GM19455 (cell line): ENCODE measurements around the gene SUSD3.
A peak's percentile ranks its signal among the peaks of the same experiment; 100 is the strongest.
"Not testable (repeated sequence)": the region's sequence is repeated elsewhere in the genome, so short reads cannot be mapped to it uniquely, and the experiment has no call there.

ENCODE experiments used
- ATAC-seq: cut with Tn5 transposase; IDR thresholded peaks from one replicate; pipeline ENCODE4 v1.9.1; 2021; ENCODE audit not compliant: unreplicated experiment

Gene SUSD3

GRCh38 chr9:93108291-93109041 lies 50.0 kb downstream of the SUSD3 start:
- no peak for ATAC-seq

GRCh38 chr9:93110311-93110855 lies 51.9 kb downstream of the SUSD3 start:
- ATAC-seq = no peak

- no peak for ATAC-seq
Observed at GRCh38 chr9:93111001-93111370, 52.5 kb downstream of the SUSD3 start.

GRCh38 chr9:93111371-93112115 lies 53.0 kb downstream of the SUSD3 start:
- no peak for ATAC-seq

GRCh38 chr9:93112116-93112863 lies 53.8 kb downstream of the SUSD3 start:
- ATAC-seq = no peak

- no peak for ATAC-seq
Observed at GRCh38 chr9:93112864-93113389, 54.4 kb downstream of the SUSD3 start.

- no peak for ATAC-seq
Observed at GRCh38 chr9:93114169-93114983, 55.9 kb downstream of the SUSD3 start.

GRCh38 chr9:93114984-93115335 lies 56.5 kb downstream of the SUSD3 start:
- ATAC-seq = no peak

GRCh38 chr9:93115486-93116071 lies 57.1 kb downstream of the SUSD3 start:
- no peak for ATAC-seq

GRCh38 chr9:93116072-93116961 lies 57.8 kb downstream of the SUSD3 start:
- no peak for ATAC-seq

GRCh38 chr9:93117521-93117920 lies 59.0 kb downstream of the SUSD3 start:
- not testable (repeated sequence) for ATAC-seq

- no peak for ATAC-seq
Observed at GRCh38 chr9:93117924-93118862, 59.7 kb downstream of the SUSD3 start.

- no peak for ATAC-seq
Observed at GRCh38 chr9:93118863-93119702, 60.6 kb downstream of the SUSD3 start.

- ATAC-seq = no peak
Observed at GRCh38 chr9:93119703-93119952, 61.1 kb downstream of the SUSD3 start.

GRCh38 chr9:93119953-93120845 lies 61.7 kb downstream of the SUSD3 start:
- ATAC-seq = peak; percentile 92

- no peak for ATAC-seq
Observed at GRCh38 chr9:93120846-93121315, 62.4 kb downstream of the SUSD3 start.
